Neuron (in vitro differentiated cells): ENCODE results near the gene SENP5.

ENCODE experiments used
- H2AFZ ChIP-seq: one replicate; pipeline ENCODE4 v1.6.1; 2013; ENCODE audit warnings: low read depth, mild to moderate bottlenecking, inconsistent platforms, low read length, moderate library complexity
- H3K27me3 ChIP-seq: one replicate; pipeline ENCODE4 v1.6.1; 2013; ENCODE audit warnings: low read length; ENCODE audit not compliant: insufficient read depth
- H3K36me3 ChIP-seq: one replicate; pipeline ENCODE4 v1.6.1; 2013; ENCODE audit warnings: low read length; ENCODE audit not compliant: insufficient read depth
- H3K4me1 ChIP-seq: one replicate; pipeline ENCODE4 v1.6.1; 2013; ENCODE audit warnings: low read length; ENCODE audit not compliant: insufficient read depth
- H3K4me3 ChIP-seq: 2 replicates; pipeline ENCODE4 v1.5.1; 2013; ENCODE audit warnings: mild to moderate bottlenecking, low read length, moderate library complexity
- H3K9me3 ChIP-seq: one replicate; pipeline ENCODE4 v1.6.1; 2013; ENCODE audit warnings: low read length

The SENP5 gene

DNA sequence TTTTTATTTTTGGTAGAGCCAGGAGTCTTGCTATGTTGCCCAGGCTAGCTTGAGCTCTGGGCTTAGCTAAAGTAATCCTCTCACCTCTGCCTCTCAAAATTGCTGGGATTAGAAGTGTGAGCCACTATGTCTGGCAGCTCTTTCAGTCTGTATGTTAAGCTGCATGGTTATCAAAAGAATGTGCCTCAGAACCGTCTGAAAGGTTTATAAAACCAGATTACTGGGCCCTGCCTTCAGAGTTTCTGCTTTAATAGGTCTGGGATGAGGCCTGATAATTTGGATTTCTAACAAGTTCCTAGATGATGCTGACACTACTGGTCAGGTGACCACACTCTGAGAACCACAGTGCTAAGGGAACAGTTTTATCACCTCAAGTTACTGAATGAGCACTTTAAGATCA, 34.6 kb downstream of the SENP5 start:
- Histone ChIP-seq H3K36me3 (peaks cover 61% of the 10 kb centered on the region), H3K4me3 (no peak overlapping the region), H3K27me3 (no peaks in the 10 kb centered on the region), H3K9me3 (no peaks in the 10 kb centered on the region), H2AFZ (no peak overlapping the region), H3K4me1 (no peaks in the 10 kb centered on the region)

DNA sequence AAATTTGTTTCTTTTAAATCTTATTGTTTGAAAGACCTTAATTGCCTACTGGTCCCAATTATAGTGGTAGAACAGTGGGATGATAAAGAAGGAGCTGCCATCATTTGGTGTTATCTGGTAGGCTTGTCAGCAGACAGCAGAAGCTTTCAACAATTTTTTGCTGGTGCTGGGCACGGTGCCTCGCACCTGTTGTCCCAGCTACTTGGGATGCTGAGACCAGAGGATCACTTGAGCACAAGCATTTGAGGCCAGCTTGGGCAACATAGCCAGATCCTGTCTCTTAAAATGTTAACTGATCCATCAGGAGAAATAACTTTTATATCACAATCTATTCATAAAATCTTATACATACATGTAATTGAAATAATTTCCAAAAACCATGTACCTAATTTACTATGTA, 36.0 kb downstream of the SENP5 start:
- peaks cover 63% of the 10 kb centered on the region for H3K36me3 ChIP-seq
- no peak overlapping the region for H3K4me3 ChIP-seq
- no peaks in the 10 kb centered on the region for H3K4me1 ChIP-seq
- no peaks in the 10 kb centered on the region for H3K27me3 ChIP-seq
- H2AFZ ChIP-seq, result no peak overlapping the region
- no peaks in the 10 kb centered on the region for H3K9me3 ChIP-seq

- no peaks in the 10 kb centered on the region for H3K27me3 ChIP-seq
- H2AFZ ChIP-seq, result no peak overlapping the region
- peaks cover 10% of the 10 kb centered on the region for H3K9me3 ChIP-seq
- no peak overlapping the region for H3K4me3 ChIP-seq
- H3K4me1 ChIP-seq, result no peaks in the 10 kb centered on the region
- H3K36me3 ChIP-seq, result peaks cover 18% of the 10 kb centered on the region
These were observed 47.1 kb downstream of the SENP5 start for GRCh38 chr3:196914866-196915265.

DNA sequence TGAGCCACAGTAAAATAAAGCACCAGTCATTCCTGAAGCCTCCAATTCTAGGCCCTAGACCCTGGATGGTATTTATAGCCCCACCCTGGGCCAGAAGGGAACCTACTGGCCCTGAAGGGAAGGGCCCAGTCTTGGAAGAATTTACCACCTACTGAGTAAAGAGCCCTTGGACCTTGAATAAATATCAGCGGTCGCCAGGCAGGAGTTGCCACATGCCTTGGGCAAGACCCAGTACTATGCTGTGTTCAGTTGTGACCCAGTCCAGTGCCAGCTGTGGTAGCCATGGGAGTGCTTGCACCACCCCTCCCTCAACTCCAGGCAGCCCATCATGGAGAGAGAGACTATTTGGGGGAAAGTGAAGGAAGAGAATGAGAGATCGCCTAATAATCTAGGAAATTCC, 47.7 kb downstream of the SENP5 start:
- Histone ChIP-seq H2AFZ (no peak overlapping the region), H3K9me3 (peaks cover 10% of the 10 kb centered on the region), H3K4me1 (no peaks in the 10 kb centered on the region), H3K4me3 (no peak overlapping the region), H3K36me3 (peaks cover 18% of the 10 kb centered on the region), H3K27me3 (no peaks in the 10 kb centered on the region)

- Histone ChIP-seq H3K9me3 (peaks cover 10% of the 10 kb centered on the region), H3K27me3 (no peaks in the 10 kb centered on the region), H3K4me3 (no peak overlapping the region), H2AFZ (no peak overlapping the region), H3K36me3 (peaks cover 21% of the 10 kb centered on the region), H3K4me1 (no peaks in the 10 kb centered on the region)
These were observed 48.5 kb downstream of the SENP5 start for GRCh38 chr3:196916221-196916620.

DNA sequence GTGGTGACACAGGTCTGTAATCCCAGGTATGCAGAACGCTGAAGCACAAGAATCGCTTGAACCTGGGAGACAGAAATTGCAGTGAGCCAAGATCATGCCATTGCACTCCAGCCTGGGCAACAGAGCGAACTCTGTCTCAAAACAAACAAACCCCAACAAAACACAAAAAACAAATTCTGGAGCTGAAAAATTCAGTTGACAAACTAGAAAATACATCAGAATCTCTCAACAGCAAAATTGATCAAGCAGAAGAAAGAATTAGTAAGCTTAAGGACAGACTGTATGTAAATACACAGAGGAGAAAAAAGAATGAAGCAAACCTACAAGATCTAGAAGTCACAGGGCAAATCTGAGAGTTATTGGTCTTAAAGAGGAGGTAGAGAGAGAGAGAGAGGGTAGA, 49.3 kb downstream of the SENP5 start:
- Histone ChIP-seq H3K4me3 (no peak overlapping the region), H3K36me3 (peaks cover 25% of the 10 kb centered on the region)

DNA sequence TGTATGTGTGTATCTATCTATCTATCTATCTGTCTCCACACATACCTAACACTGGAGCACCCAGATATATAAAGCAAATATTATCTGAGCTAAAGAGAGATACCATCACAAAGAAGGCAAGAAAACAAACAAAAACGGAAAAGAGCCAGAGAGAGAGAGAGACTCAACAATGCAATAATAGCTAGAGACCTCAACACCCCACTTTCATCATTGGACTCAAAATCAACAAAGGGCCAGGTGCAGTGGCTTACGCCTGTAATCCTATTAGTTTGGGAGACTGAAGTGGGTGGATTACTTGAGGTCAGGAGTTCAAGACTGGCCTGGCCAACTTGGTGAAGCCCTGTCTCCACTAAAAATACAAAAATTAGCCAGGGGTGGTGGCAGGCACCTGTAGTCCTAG, 51.2 kb downstream of the SENP5 start:
- H3K27me3 ChIP-seq, result no peaks in the 10 kb centered on the region
- H3K36me3 ChIP-seq, result peaks cover 41% of the 10 kb centered on the region
- peaks cover 10% of the 10 kb centered on the region for H3K9me3 ChIP-seq
- no peak overlapping the region for H2AFZ ChIP-seq
- H3K4me3 ChIP-seq, result no peak overlapping the region
- H3K4me1 ChIP-seq, result no peaks in the 10 kb centered on the region

More for the DNA sequence above, 49.3 kb downstream of the SENP5 start:
- Histone ChIP-seq H2AFZ (no peak overlapping the region), H3K4me1 (no peaks in the 10 kb centered on the region), H3K9me3 (peaks cover 10% of the 10 kb centered on the region), H3K27me3 (no peaks in the 10 kb centered on the region)

DNA sequence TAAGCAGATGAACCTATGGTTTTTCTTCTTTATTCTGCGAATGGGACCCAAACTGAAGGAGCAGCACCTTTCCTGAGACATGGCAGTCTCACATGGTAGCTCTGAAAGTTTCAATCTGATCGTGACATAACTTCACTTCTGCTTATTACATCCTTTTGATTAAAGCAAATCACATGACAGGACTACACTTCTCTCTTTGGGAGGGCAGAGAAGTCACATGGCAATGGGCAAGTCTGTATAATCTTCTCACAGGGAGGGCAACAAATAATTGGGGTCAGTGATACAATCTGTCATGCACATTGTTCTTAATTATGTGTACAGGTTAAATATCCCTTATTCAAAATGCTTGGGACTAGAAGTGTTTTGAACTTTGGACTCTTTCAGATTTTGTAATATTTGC, 53.0 kb downstream of the SENP5 start:
- Histone ChIP-seq H3K4me1 (no peaks in the 10 kb centered on the region), H2AFZ (no peak overlapping the region), H3K27me3 (no peaks in the 10 kb centered on the region), H3K4me3 (no peak overlapping the region), H3K9me3 (peaks cover 2% of the 10 kb centered on the region), H3K36me3 (peaks cover 34% of the 10 kb centered on the region)

DNA sequence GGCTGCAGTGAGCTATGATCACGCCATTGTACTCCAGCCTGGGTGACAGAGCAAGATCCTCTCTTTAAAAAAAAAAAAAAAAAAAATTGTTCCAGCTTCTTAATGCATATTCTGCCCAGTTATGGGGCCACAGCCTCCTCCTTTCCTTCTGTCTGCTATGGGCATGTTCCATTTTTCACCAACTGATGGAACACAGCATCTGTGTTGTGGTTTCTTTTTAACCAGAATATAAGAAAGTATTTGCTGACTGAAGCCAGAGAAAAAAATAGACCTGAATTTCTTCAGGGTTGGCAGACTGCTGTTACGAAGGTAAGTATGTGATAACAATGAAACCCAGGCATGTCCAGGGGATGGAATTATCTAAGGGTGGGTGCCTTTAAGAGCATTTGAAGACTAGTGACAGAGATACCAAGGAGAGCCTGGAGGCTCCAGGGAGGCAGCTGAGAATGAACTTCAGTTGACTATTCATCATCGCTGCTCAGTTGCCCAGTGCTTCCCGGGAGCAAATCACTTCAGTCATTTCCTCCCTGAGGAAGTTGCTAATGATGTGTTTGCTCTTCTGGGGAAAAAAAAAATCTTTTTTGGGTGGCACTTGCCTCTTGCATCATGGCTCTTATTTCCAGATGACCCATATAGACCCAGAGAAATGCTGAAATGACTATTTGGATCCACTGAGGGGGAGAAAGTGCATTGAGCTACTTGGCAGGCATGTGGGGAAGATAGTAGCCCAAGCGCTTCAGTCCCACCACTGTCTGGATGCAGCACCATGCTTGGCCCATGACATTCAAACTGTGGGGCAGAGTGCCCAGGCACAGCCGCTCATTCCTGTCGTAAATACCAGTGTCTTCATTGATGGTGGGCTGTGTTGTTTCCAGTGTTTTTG, 60.1 kb downstream of the SENP5 start:
- no peak overlapping the region for H2AFZ ChIP-seq
- H3K36me3 ChIP-seq, result peaks cover 49% of the 10 kb centered on the region
- H3K4me3 ChIP-seq, result no peak overlapping the region
- no peaks in the 10 kb centered on the region for H3K27me3 ChIP-seq
- H3K4me1 ChIP-seq, result no peaks in the 10 kb centered on the region
- H3K9me3 ChIP-seq, result no peaks in the 10 kb centered on the region

DNA sequence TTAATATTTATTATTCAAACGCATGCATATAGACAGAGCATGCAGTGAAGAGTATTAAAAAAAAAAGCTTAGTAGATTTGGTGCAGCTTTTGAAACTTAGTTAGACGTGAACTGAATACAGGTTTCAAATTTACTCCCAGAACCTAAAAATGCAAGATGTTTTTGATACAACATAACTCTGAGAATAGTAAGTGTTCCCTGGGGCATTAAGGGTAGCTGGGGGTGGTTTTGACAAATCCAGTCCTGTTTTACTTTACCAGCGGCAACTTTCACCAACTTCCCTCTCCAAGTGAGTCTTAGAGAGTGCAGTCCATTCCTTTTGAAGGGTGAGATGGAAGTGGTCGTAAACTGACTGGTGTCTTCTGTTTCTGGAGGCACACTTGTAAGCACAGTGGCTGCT, 63.4 kb downstream of the SENP5 start:
- no peaks in the 10 kb centered on the region for H3K4me1 ChIP-seq
- no peaks in the 10 kb centered on the region for H3K27me3 ChIP-seq
- H3K9me3 ChIP-seq, result no peaks in the 10 kb centered on the region
- no peak overlapping the region for H3K4me3 ChIP-seq
- peaks cover 59% of the 10 kb centered on the region for H3K36me3 ChIP-seq
- no peak overlapping the region for H2AFZ ChIP-seq

- H3K36me3 ChIP-seq, result peaks cover 67% of the 10 kb centered on the region
- no peaks in the 10 kb centered on the region for H3K27me3 ChIP-seq
- no peak overlapping the region for H2AFZ ChIP-seq
- H3K4me3 ChIP-seq, result no peak overlapping the region
- no peaks in the 10 kb centered on the region for H3K9me3 ChIP-seq
- H3K4me1 ChIP-seq, result no peaks in the 10 kb centered on the region
These were observed 64.3 kb downstream of the SENP5 start for GRCh38 chr3:196931828-196932587.

- Histone ChIP-seq H3K27me3 (no peaks in the 10 kb centered on the region), H3K4me1 (no peaks in the 10 kb centered on the region), H3K36me3 (peaks cover 72% of the 10 kb centered on the region), H2AFZ (no peak overlapping the region), H3K9me3 (no peaks in the 10 kb centered on the region), H3K4me3 (no peak overlapping the region)
These were observed 64.9 kb downstream of the SENP5 start for GRCh38 chr3:196932600-196932999.

GRCh38 chr3:196936288-196936687, 68.6 kb downstream of the SENP5 start:
- peaks cover 74% of the 10 kb centered on the region for H3K36me3 ChIP-seq
- no peak overlapping the region for H2AFZ ChIP-seq
- no peaks in the 10 kb centered on the region for H3K9me3 ChIP-seq
- H3K27me3 ChIP-seq, result no peaks in the 10 kb centered on the region
- peaks cover 8% of the 10 kb centered on the region for H3K4me1 ChIP-seq
- H3K4me3 ChIP-seq, result no peak overlapping the region
